Measurements from ENCODE around the gene DNAJC16.

The DNAJC16 gene

DNA sequence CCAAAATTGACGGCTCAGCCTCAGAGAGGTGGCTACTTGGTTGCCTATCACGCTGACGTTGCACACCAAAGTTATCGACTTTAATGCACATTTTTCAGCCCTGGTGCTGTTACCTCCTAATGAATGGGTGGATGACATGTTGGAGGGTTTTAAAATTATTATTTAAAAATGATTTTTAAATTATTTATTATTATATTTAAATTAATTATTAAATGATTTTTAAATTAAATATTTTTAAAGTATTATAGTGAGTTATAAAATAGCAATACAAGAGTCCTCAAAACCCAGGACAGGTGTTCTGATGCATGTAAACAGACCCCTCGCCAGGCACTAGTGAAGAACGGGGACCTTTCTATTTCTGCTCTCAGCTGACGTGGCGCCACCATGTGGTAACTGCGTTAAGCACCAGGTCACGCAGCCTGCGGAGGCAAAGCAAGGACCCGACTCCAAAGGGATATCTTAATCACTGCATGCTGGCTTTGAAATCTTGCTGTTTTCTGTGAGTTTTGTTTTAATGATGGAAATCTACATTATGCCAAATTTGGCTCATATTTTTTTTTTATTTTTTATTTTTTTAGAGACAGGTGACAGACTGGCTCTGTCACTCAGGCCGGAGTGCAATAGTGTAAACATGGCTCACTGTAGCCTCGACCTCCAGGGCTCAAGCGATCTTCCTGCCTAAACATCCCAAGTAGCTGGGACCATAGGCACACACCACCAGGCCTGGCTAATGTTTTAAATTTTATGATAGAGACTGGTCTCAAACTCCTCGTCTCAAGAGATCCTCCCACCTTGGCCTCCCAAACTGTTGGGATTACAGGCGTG, 25.2 kb upstream of the DNAJC16 start:
- TF ChIP-seq, protein P1, sequence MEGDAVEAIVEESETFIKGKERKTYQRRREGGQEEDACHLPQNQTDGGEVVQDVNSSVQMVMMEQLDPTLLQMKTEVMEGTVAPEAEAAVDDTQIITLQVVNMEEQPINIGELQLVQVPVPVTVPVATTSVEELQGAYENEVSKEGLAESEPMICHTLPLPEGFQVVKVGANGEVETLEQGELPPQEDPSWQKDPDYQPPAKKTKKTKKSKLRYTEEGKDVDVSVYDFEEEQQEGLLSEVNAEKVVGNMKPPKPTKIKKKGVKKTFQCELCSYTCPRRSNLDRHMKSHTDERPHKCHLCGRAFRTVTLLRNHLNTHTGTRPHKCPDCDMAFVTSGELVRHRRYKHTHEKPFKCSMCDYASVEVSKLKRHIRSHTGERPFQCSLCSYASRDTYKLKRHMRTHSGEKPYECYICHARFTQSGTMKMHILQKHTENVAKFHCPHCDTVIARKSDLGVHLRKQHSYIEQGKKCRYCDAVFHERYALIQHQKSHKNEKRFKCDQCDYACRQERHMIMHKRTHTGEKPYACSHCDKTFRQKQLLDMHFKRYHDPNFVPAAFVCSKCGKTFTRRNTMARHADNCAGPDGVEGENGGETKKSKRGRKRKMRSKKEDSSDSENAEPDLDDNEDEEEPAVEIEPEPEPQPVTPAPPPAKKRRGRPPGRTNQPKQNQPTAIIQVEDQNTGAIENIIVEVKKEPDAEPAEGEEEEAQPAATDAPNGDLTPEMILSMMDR (IDR thresholded peaks at IDR 0.05; ENCODE audit: extremely low read depth, missing control alignments): peak; percentile 74
- DNase-seq (ENCODE audit: low spot score): peak; percentile 79

DNA sequence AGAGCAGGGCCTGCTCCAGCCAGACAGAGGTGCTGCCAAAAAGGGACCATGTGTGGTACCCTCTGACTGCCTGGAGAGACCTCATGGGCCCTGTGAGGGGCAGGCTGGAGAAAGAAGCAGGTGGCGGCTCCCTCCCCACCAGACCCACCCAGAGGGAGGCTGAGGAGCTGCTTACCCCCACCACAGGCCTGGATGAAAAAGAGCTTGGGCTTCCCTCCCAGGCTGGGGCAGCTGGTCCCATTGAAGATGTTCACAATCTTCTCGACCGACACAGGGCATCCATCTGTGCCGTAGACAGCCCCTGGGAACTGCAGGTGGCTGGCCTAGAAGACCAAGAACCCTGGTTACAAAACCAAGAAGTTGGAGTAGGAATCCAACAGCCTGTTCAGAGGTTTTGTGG, 22.2 kb upstream of the DNAJC16 start:
- TF ChIP-seq, protein P1 (IDR thresholded peaks at IDR 0.05; ENCODE audit: extremely low read depth, missing control alignments): no peak
- DNase-seq (ENCODE audit: low spot score): no peak

DNA sequence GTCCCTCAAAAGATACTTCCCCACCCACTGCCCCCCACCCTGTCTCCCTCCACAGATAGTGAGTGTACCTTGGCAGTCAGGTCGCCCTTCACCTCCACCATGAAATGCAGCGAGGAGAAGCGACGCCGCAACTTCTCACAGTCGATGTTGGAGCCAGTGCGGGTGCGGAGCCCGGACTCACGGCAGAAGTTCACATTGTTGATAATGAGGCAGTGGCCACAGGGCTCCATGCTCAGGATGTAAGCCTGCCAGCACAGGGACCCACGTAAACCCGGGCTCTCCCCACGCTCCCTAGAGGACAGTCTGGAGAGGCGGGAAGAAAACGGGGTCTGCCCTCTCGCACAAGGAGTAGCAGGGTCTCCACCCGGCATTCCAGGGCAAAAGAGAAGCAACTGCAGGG, 19.8 kb upstream of the DNAJC16 start:
- TF ChIP-seq, protein P1 (IDR thresholded peaks at IDR 0.05; ENCODE audit: extremely low read depth, missing control alignments): no peak

DNA sequence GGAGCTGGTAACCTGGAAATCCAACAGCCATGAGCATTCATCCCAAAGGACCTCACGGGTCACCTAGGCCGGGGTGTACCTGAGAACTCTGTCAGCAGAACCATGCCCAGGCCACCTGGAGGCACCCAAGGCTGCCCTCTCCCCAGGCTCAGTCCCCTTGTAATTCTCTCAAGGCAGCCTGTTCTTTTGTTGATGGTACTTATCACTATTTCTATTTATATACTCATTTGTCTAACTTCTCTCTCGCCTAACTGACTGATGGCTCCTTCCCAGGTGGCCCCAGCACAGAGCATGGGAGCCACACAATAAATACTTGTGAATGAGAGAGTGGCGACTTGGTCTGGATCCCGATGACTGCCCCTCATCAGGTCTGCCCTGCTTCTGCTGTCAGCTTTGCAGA, 19.4 kb upstream of the DNAJC16 start:
- no peak for DNase-seq (ENCODE audit: low spot score)
- TF ChIP-seq, protein P1 (IDR thresholded peaks at IDR 0.05; ENCODE audit: extremely low read depth, missing control alignments): no peak

More for the DNA sequence above, 19.8 kb upstream of the DNAJC16 start:
- DNase-seq (ENCODE audit: low spot score): no peak

DNA sequence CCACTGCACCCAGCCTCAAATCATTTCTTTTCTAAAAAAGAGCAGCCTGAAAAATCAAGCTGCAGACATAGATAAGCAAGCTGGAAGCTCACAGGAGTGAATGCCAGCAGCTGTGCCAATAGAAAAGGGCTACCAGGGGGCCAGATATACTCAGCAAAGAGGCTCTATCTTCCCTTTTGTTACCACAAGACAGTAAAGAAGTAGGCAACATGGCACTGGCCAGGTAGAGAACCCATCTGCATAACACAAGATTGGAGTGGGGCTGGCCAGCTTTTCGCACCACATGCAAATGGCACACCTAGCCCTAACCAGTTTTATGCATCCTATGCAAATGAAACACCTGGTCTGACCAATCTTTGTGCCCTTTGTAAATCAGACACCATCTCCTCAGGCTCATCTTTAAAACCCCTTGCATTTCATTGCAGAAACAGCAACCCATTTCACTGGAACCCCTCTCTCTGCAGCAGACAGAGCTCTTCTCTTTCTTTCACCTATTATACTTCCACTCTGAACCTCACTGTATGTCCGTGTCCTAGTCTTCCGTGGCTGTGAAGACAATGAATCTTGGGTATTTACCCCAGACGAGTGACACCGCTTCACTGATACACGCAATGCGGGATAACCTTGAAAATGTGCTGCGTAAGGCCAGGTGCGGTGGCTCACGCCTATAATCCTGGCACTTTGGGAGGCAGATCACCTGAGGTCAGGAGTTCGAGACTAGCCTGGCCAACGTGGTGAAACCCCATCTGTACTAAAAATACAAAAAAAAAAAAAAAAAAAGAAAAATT, 17.8 kb upstream of the DNAJC16 start:
- no peak for DNase-seq (ENCODE audit: low spot score)
- TF ChIP-seq, protein P1 (IDR thresholded peaks at IDR 0.05; ENCODE audit: extremely low read depth, missing control alignments): no peak

DNA sequence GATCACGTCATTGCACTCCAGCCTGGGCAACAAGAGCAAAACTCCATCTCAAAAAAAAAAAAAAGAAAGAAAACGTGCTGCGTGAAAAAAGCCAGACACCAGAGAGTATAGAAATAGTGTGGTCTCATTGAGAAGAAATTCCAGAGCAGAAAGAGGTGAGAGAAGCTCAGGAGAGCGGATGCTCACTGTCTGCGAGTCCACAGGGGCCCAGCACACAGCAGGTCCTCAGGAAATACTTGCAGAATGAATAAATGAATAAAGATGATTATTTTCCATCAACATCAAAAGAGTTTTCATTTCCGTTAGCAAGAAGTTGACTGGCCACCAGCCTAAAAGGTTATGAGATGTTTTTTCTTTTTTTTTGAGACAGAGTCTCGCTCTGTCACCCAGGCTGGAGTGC, 17.1 kb upstream of the DNAJC16 start:
- TF ChIP-seq, protein P1 (IDR thresholded peaks at IDR 0.05; ENCODE audit: extremely low read depth, missing control alignments): no peak
- DNase-seq (ENCODE audit: low spot score): no peak

Measured in GM20000 (cell line).